Keratinocyte (primary cell): Measurements from ENCODE around the gene MSRB1. TPM values are rescaled to one million over a fixed set of nuclear protein-coding genes. Genes with fewer than 3 reads are reported as not detected.
"Not testable (repeated sequence)": the region's sequence is repeated elsewhere in the genome, so short reads cannot be mapped to it uniquely, and the experiment has no call there.

ENCODE experiments used
- DNase-seq: peaks from one replicate; pipeline ENCODE4 v3.0.0-alpha.2; 2011; ENCODE audit warnings: low read depth, missing footprints, low spot score
- FAIRE-seq: peaks from 2 replicates; lab custom pipeline; 2011; peaks lifted over from hg19 to GRCh38; lab: Jason Lieb, UNC
- H2AFZ ChIP-seq: 2 replicates; pipeline ENCODE4 v1.6.0; 2012; ENCODE audit warnings: low read length, control low read depth, inconsistent platforms; ENCODE audit not compliant: control insufficient read depth
- H3K27ac ChIP-seq: 2 replicates; pipeline ENCODE4 v1.5.1; 2011; ENCODE audit warnings: low read length; ENCODE audit not compliant: control insufficient read depth, insufficient read depth
- H3K27me3 ChIP-seq: 3 replicates; pipeline ENCODE4 v1.6.0; 2011; ENCODE audit warnings: low read length; ENCODE audit not compliant: control insufficient read depth, insufficient read depth; ENCODE audit errors: extremely low read depth
- H3K36me3 ChIP-seq, 2 experiments: 2 replicates in 1 of 2; 3 replicates in 1 of 2; pipeline ENCODE4 v1.5.1; 2011; ENCODE audit warnings: low read length in 2 of 2, mild to moderate bottlenecking in 1 of 2; ENCODE audit not compliant: control insufficient read depth in 2 of 2, insufficient read depth in 2 of 2; ENCODE audit errors: extremely low read depth in 1 of 2
- H3K4me1 ChIP-seq: 3 replicates; pipeline ENCODE4 v1.5.1; 2011; ENCODE audit warnings: low read length; ENCODE audit not compliant: control insufficient read depth, insufficient read depth; ENCODE audit errors: extremely low read depth
- H3K4me2 ChIP-seq: 3 replicates; pipeline ENCODE4 v1.6.0; 2011; ENCODE audit warnings: low read depth, low read length; ENCODE audit not compliant: control insufficient read depth, insufficient read depth; ENCODE audit errors: extremely low read depth
- H3K4me3 ChIP-seq, 3 experiments: fragments of 200-600 bp in 1 of 3; sonication (generic) in 1 of 3; 2 replicates in 2 of 3; 3 replicates in 1 of 3; pipeline ENCODE4 v1.5.1; 2011 to 2016; ENCODE audit warnings: low read length in 3 of 3, mild to moderate bottlenecking in 3 of 3, control low read depth in 2 of 3, inconsistent platforms in 1 of 3, low read depth in 1 of 3, mixed read lengths in 1 of 3, mixed run types in 1 of 3, moderate library complexity in 1 of 3; ENCODE audit not compliant: control insufficient read depth in 2 of 3, insufficient read depth in 2 of 3; ENCODE audit errors: extremely low read depth in 1 of 3
- H3K79me2 ChIP-seq: 2 replicates; pipeline ENCODE4 v1.6.0; 2012; ENCODE audit warnings: low read length; ENCODE audit not compliant: control insufficient read depth, insufficient read depth
- H3K9ac ChIP-seq: 3 replicates; pipeline ENCODE4 v1.6.0; 2011; ENCODE audit warnings: low read length; ENCODE audit not compliant: control insufficient read depth, insufficient read depth; ENCODE audit errors: extremely low read depth
- H3K9me1 ChIP-seq: 3 replicates; pipeline ENCODE4 v1.6.0; 2011; ENCODE audit warnings: low read length; ENCODE audit not compliant: control insufficient read depth, insufficient read depth; ENCODE audit errors: extremely low read depth
- H3K9me3 ChIP-seq: 2 replicates; pipeline ENCODE4 v1.5.1; 2012; ENCODE audit warnings: low read depth, low read length; ENCODE audit not compliant: control insufficient read depth
- H4K20me1 ChIP-seq: 3 replicates; pipeline ENCODE4 v1.6.0; 2011; ENCODE audit warnings: low read length; ENCODE audit not compliant: control insufficient read depth, insufficient read depth; ENCODE audit errors: extremely low read depth
- CTCF ChIP-seq, 3 experiments: IDR thresholded peaks in 1 of 3; conservative IDR thresholded peaks in 1 of 3; optimal IDR thresholded peaks in 1 of 3; 2 replicates in 2 of 3; 3 replicates in 1 of 3; pipeline versions ENCODE3 to v1.5.1; 2011; ENCODE audit warnings: low read length in 3 of 3, mild to moderate bottlenecking in 3 of 3, moderate library complexity in 2 of 3, control low read depth in 1 of 3, inconsistent platforms in 1 of 3; ENCODE audit not compliant: insufficient read depth in 2 of 3; ENCODE audit errors: extremely low read depth in 1 of 3
- EZH2 ChIP-seq: IDR thresholded peaks from one replicate; pipeline ENCODE4 v1.6.1; 2012; ENCODE audit warnings: inconsistent platforms, mild to moderate bottlenecking, low read length, moderate library complexity
- dilution Hi-C: fragments of 300-500 bp; cut with MboI; formaldehyde crosslinking; loops from one replicate; pipeline ENCODE4 v1.7.0; 2020; ENCODE audit warnings: low sequenced_read_pairs; ENCODE audit not compliant: extremely low pct_ligation_motif_present
- polyA plus RNA-seq, 5 experiments: library from polyadenylated mRNA; depleted of rRNA in 3 of 5; stranded (reverse) in 3 of 5; stranded (forward) in 1 of 5; unstranded in 1 of 5; fragments of >200 nt; gene quantifications; 1 replicate in 1 of 5; 2 replicates in 3 of 5; 3 replicates in 1 of 5; pipeline versions ENCODE4 v1.2.1 to v1.2.3, GENCODE V29; 2011 to 2012; ENCODE audit warnings: missing spikeins in 2 of 5, low read depth in 1 of 5, low replicate concordance in 1 of 5

The MSRB1 gene
- polyA plus RNA-seq, 1 donor (not counting 4 experiments of a cell fraction or from before 2014, with no cell fraction given): 25.2 TPM

- no peaks in the 10 kb centered on the region for H3K9me1 ChIP-seq
- DNase-seq (no peak), FAIRE-seq (no peak)
- H3K9ac ChIP-seq: no peak overlapping the region
- H3K4me1 ChIP-seq: no peaks in the 10 kb centered on the region
- H3K79me2 ChIP-seq: no peaks in the 10 kb centered on the region
- no peaks in the 10 kb centered on the region for H3K9me3 ChIP-seq
- H3K27me3 ChIP-seq: peaks cover 41% of the 10 kb centered on the region
- peak in 1 of 3 experiments; percentile 1 for TF ChIP-seq CTCF (optimal IDR thresholded peaks at IDR 0.05 in 1 of 3, IDR thresholded peaks at IDR 0.05 in 1 of 3, conservative IDR thresholded peaks at IDR 0.05 in 1 of 3; ENCODE audit: extremely low read depth in 1 of 3, insufficient read depth in 2 of 3, low read length in 3 of 3)
- no peak for TF ChIP-seq EZH2
- no peak overlapping the region for H3K4me2 ChIP-seq
- no peak overlapping the region for H2AFZ ChIP-seq
- no peak overlapping the region for H3K4me3 ChIP-seq
- dilution Hi-C loops: no loop called here
- H3K36me3 ChIP-seq: no peaks in the 10 kb centered on the region
- H4K20me1 ChIP-seq: no peaks in the 10 kb centered on the region
- H3K27ac ChIP-seq: no peak overlapping the region
These were observed 43.2 kb downstream of the MSRB1 start for GRCh38 chr16:1899641-1900451.

- H3K4me3 ChIP-seq, H4K20me1 ChIP-seq, H3K9me1 ChIP-seq, H3K4me2 ChIP-seq, H3K9me3 ChIP-seq, H3K27ac ChIP-seq, dilution Hi-C loops, FAIRE-seq, H3K36me3 ChIP-seq, H3K4me1 ChIP-seq, H3K79me2 ChIP-seq, DNase-seq, H2AFZ ChIP-seq, H3K9ac ChIP-seq: not testable (repeated sequence)
- H3K27me3 ChIP-seq: peaks cover 46% of the 10 kb centered on the region
These were observed 45.3 kb downstream of the MSRB1 start for GRCh38 chr16:1897692-1898091.
